A549 (cell line): Measurements from ENCODE around the gene SWT1. TPM values are rescaled to one million over a fixed set of nuclear protein-coding genes. Genes with fewer than 3 reads are reported as not detected.

Source experiments
- ATAC-seq, 2 experiments: fragments of 200-7000 bp in 1 of 2; fragments of >200 bp in 1 of 2; cut with Nextera tagmentation in 1 of 2; cut with Tn5 transposase in 1 of 2; 3 replicates each; pipeline versions ENCODE4 v1.8.0 to v1.9.1; 2018 to 2020; ENCODE audit warnings: mild to moderate bottlenecking in 1 of 2, moderate library complexity in 1 of 2
- CTCF ChIA-PET: fragments of 300-600 bp; sonication (Branson Sonifier 250); formaldehyde crosslinking; extraction: SDS; loops from one replicate; lab custom pipeline; 2021; ENCODE audit warnings: antibody characterized with exemption, inconsistent platforms; lab: Yijun Ruan, JAX
- POLR2A ChIA-PET: fragments of 350-600 bp; formaldehyde crosslinking; extraction: SDS; loops from one replicate; lab custom pipeline; 2021; ENCODE audit warnings: antibody characterized with exemption, inconsistent platforms; lab: Yijun Ruan, JAX
- DNase-seq, 2 experiments: peaks; one replicate each; pipeline versions ENCODE4 v3.0.0 to v3.0.0-alpha.2; 2011 to 2016; ENCODE audit warnings: low read depth in 1 of 2, low spot score in 1 of 2
- FAIRE-seq: peaks from 2 replicates; lab custom pipeline; 2011; peaks lifted over from hg19 to GRCh38; lab: Jason Lieb, UNC
- H3K27ac ChIP-seq, 2 experiments: fragments of >200 bp; sonication (Bioruptor Twin); formaldehyde crosslinking; 3 replicates each; pipeline ENCODE4 v1.5.1; 2016 to 2017
- H3K4me1 ChIP-seq: fragments of >200 bp; sonication (Bioruptor Twin); formaldehyde crosslinking; 3 replicates; pipeline ENCODE4 v1.6.1; 2016
- H3K4me2 ChIP-seq: fragments of >200 bp; sonication (Bioruptor Twin); formaldehyde crosslinking; 3 replicates; pipeline ENCODE4 v1.6.1; 2016
- H3K4me3 ChIP-seq: fragments of >200 bp; sonication (Bioruptor Twin); formaldehyde crosslinking; 3 replicates; pipeline ENCODE4 v1.5.1; 2016
- H3K9me3 ChIP-seq: fragments of >200 bp; sonication (Bioruptor Twin); formaldehyde crosslinking; 3 replicates; pipeline ENCODE4 v1.6.1; 2016
- ATOH8 ChIP-seq: fragments of 250-450 bp; sonication (Bioruptor Pico); IDR thresholded peaks from 2 replicates; pipeline ENCODE4 v1.5.0; 2020; ENCODE audit warnings: low read depth, mild to moderate bottlenecking, moderate library complexity
- CBX2 ChIP-seq: fragments of 200-600 bp; sonication (generic); IDR thresholded peaks from 2 replicates; pipeline ENCODE4 v1.6.1; 2016; ENCODE audit warnings: low read depth, mild to moderate bottlenecking, borderline replicate concordance
- CBX8 ChIP-seq: fragments of 200-600 bp; sonication (generic); IDR thresholded peaks from 2 replicates; pipeline ENCODE4 v1.6.1; 2016
- CEBPB ChIP-seq, 2 experiments: fragments of >200 bp in 1 of 2; sonication (Bioruptor Twin) in 1 of 2; formaldehyde crosslinking in 1 of 2; IDR thresholded peaks; 2 replicates each; pipeline ENCODE4 v1.6.1; 2012 to 2016
- CHD2 ChIP-seq: fragments of 150-350 bp; IDR thresholded peaks from 2 replicates; pipeline ENCODE4 v1.6.1; 2014; ENCODE audit warnings: low read length; ENCODE audit not compliant: partially characterized antibody
- CHD4 ChIP-seq: fragments of 200-600 bp; sonication (generic); IDR thresholded peaks from 2 replicates; pipeline ENCODE4 v1.6.1; 2016; ENCODE audit warnings: antibody characterized with exemption, mild to moderate bottlenecking, borderline replicate concordance
- E2F6 ChIP-seq: IDR thresholded peaks from 2 replicates; pipeline ENCODE4 v1.6.1; 2012; ENCODE audit warnings: low read depth, borderline replicate concordance
- EHF ChIP-seq: fragments of 250-450 bp; sonication (Bioruptor Pico); IDR thresholded peaks from 2 replicates; pipeline ENCODE4 v1.5.0; 2020; ENCODE audit warnings: mild to moderate bottlenecking
- EHMT2 ChIP-seq: fragments of 200-600 bp; sonication (generic); IDR thresholded peaks from 2 replicates; pipeline ENCODE4 v1.6.1; 2016; ENCODE audit warnings: antibody characterized with exemption, low read depth, mild to moderate bottlenecking, moderate library complexity
- ELK1 ChIP-seq: fragments of 150-350 bp; IDR thresholded peaks from 2 replicates; pipeline ENCODE4 v1.6.1; 2014; ENCODE audit warnings: low read depth, mild to moderate bottlenecking, low read length
- EP300 ChIP-seq, 2 experiments: fragments of >200 bp; sonication (Bioruptor Twin); formaldehyde crosslinking; IDR thresholded peaks; 2 replicates in 1 of 2; 3 replicates in 1 of 2; pipeline ENCODE4 v1.6.1; 2016 to 2017
- ESRRA ChIP-seq: fragments of 150-350 bp; IDR thresholded peaks from 2 replicates; pipeline ENCODE4 v1.6.1; 2014; ENCODE audit warnings: mild to moderate bottlenecking, low read length, borderline replicate concordance
- FOSB ChIP-seq: fragments of 250-450 bp; sonication (Bioruptor Pico); IDR thresholded peaks from 2 replicates; pipeline ENCODE4 v1.5.0; 2020; ENCODE audit warnings: mild to moderate bottlenecking, moderate library complexity
- FOXS1 ChIP-seq: fragments of 250-450 bp; sonication (Bioruptor Pico); IDR thresholded peaks from 2 replicates; pipeline ENCODE4 v1.5.0; 2020; ENCODE audit warnings: mild to moderate bottlenecking, moderate library complexity
- GATA3 ChIP-seq: IDR thresholded peaks from 2 replicates; pipeline ENCODE4 v1.6.1; 2012; ENCODE audit warnings: borderline replicate concordance
- HES2 ChIP-seq: fragments of >200 bp; sonication (Bioruptor Twin); formaldehyde crosslinking; IDR thresholded peaks from 2 replicates; pipeline ENCODE4 v1.6.1; 2016
- HEYL ChIP-seq: fragments of 250-450 bp; sonication (Bioruptor Pico); IDR thresholded peaks from 2 replicates; pipeline ENCODE4 v1.8.0; 2021; ENCODE audit warnings: mild to moderate bottlenecking, moderate library complexity
- HOXA7 ChIP-seq: fragments of 250-450 bp; sonication (Bioruptor Pico); IDR thresholded peaks from 2 replicates; pipeline ENCODE4 v1.5.0; 2020; ENCODE audit warnings: mild to moderate bottlenecking, moderate library complexity
- JUNB ChIP-seq: fragments of >200 bp; sonication (Bioruptor Twin); formaldehyde crosslinking; IDR thresholded peaks from 2 replicates; pipeline ENCODE4 v1.6.1; 2016
- KDM1A ChIP-seq: fragments of 200-600 bp; sonication (generic); IDR thresholded peaks from 2 replicates; pipeline ENCODE4 v1.6.1; 2016; ENCODE audit warnings: low read depth, mild to moderate bottlenecking
- KDM5A ChIP-seq: fragments of 200-600 bp; sonication (generic); IDR thresholded peaks from 2 replicates; pipeline ENCODE4 v1.6.1; 2016; ENCODE audit warnings: antibody characterized with exemption, mild to moderate bottlenecking
- MAFK ChIP-seq: fragments of 450-650 bp; IDR thresholded peaks from 2 replicates; pipeline ENCODE4 v1.6.1; 2014; ENCODE audit not compliant: partially characterized antibody
- MAZ ChIP-seq: fragments of 150-350 bp; IDR thresholded peaks from 2 replicates; pipeline ENCODE4 v1.6.1; 2014; ENCODE audit warnings: antibody characterized with exemption, low read depth, low read length, borderline replicate concordance
- MYC ChIP-seq: IDR thresholded peaks from 2 replicates; pipeline ENCODE4 v1.6.1; 2012; ENCODE audit warnings: mild to moderate bottlenecking, inconsistent platforms, low read length, improper control_type of control experiment, borderline replicate concordance
- NFE2L2 ChIP-seq: fragments of 150-350 bp; conservative IDR thresholded peaks from 2 replicates; pipeline ENCODE4 v1.6.1; 2014; ENCODE audit warnings: low read length
- PHF8 ChIP-seq: fragments of 200-600 bp; sonication (generic); IDR thresholded peaks from 2 replicates; pipeline ENCODE4 v1.6.1; 2016; ENCODE audit warnings: low read depth, mild to moderate bottlenecking, antibody characterized with exemption, moderate library complexity, borderline replicate concordance
- POLR2A ChIP-seq: IDR thresholded peaks from 2 replicates; pipeline ENCODE4 v1.6.1; 2012; ENCODE audit warnings: mild to moderate bottlenecking, low read length
- POLR2AphosphoS2 ChIP-seq: conservative IDR thresholded peaks from 2 replicates; pipeline ENCODE4 v1.6.1; 2012; ENCODE audit warnings: low read length, improper control_type of control experiment, inconsistent platforms
- RARB ChIP-seq: fragments of 250-450 bp; sonication (Bioruptor Pico); IDR thresholded peaks from 2 replicates; pipeline ENCODE4 v1.8.0; 2021; ENCODE audit warnings: mild to moderate bottlenecking, moderate library complexity
- RCOR1 ChIP-seq: fragments of 150-350 bp; IDR thresholded peaks from 2 replicates; pipeline ENCODE4 v1.6.1; 2014; ENCODE audit warnings: antibody characterized with exemption, low read length, low read depth
- RFX5 ChIP-seq: fragments of 450-650 bp; IDR thresholded peaks from 2 replicates; pipeline ENCODE4 v1.7.1; 2014; ENCODE audit warnings: antibody characterized with exemption, mild to moderate bottlenecking, moderate library complexity
- SMC3 ChIP-seq: fragments of >200 bp; sonication (Bioruptor Twin); formaldehyde crosslinking; IDR thresholded peaks from 3 replicates; pipeline ENCODE4 v1.6.1; 2018; ENCODE audit warnings: inconsistent platforms
- TFCP2L1 ChIP-seq: fragments of 250-450 bp; sonication (Bioruptor Pico); IDR thresholded peaks from 2 replicates; pipeline ENCODE4 v1.5.0; 2021; ENCODE audit warnings: mild to moderate bottlenecking
- ZC3H11A ChIP-seq: fragments of 450-650 bp; IDR thresholded peaks from 2 replicates; pipeline ENCODE4 v1.6.1; 2014; ENCODE audit warnings: antibody characterized with exemption, mild to moderate bottlenecking
- ZFP36 ChIP-seq: fragments of 450-650 bp; IDR thresholded peaks from 2 replicates; pipeline ENCODE4 v1.6.1; 2014; ENCODE audit warnings: borderline replicate concordance; ENCODE audit not compliant: partially characterized antibody
- polyA plus RNA-seq, 4 experiments: library from polyadenylated mRNA; depleted of rRNA in 3 of 4; stranded (reverse); fragments of >200 nt; fragmentation: RNase III in 1 of 4; extraction: RNeasy Plus Mini Kit Qiagen cat#74134 plus additional on column Dnase treatment in 1 of 4; gene quantifications; 2 replicates in 3 of 4; 3 replicates in 1 of 4; pipeline ENCODE4 v1.2.3, GENCODE V29; 2011 to 2017

SWT1 gene
- polyA plus RNA-seq, 2 of the 4 experiments (the other 2 are of a cell fraction): 1.5 to 2.4 TPM

- no peak for TF ChIP-seq POLR2AphosphoS2
- no peak for TF ChIP-seq HES2
- TF ChIP-seq FOSB (CRISPR knock-in tag): no peak
- TF ChIP-seq JUNB: no peak
- no peak for TF ChIP-seq KDM1A
- TF ChIP-seq HEYL (CRISPR knock-in tag): no peak
- no peak; the same call in 1 of the 2 replicates for TF ChIP-seq TFCP2L1
- no peak for TF ChIP-seq ELK1
- no peak for TF ChIP-seq NFE2L2
- no peak for TF ChIP-seq MAFK
- TF ChIP-seq CBX8: no peak
- no peak for TF ChIP-seq ZC3H11A
- TF ChIP-seq CHD4: no peak
- peak; percentile 18; the same call in 1 of the 2 replicates for TF ChIP-seq PHF8
- 0 out of 2 replicates have a peak, but pooled peaks have one; percentile 43 for TF ChIP-seq RFX5
- peak in 1 of 2 experiments; percentile 27; a peak in 1 of 4 replicates for TF ChIP-seq CEBPB (IDR thresholded peaks at IDR 0.05)
- no peak for TF ChIP-seq EHMT2
- no peak for TF ChIP-seq GATA3
- TF ChIP-seq RCOR1: no peak
- no peak for TF ChIP-seq ATOH8
- no peak for TF ChIP-seq FOXS1 (CRISPR knock-in tag)
- no peak for TF ChIP-seq EP300 (IDR thresholded peaks at IDR 0.05)
- peak; percentile 90 for TF ChIP-seq POLR2A
- TF ChIP-seq ZFP36: no peak
- no peak for TF ChIP-seq E2F6
- TF ChIP-seq RARB (CRISPR knock-in tag): no peak
- TF ChIP-seq SMC3: no peak
- 0 out of 2 replicates have a peak, but pooled peaks have one; percentile 56 for TF ChIP-seq MAZ
- no peak for TF ChIP-seq EHF (CRISPR knock-in tag)
- TF ChIP-seq, all 56 proteins: peak for 10
Observed at GRCh38 chr1:185156854-185157598, at the start of gene SWT1, which contains the start of gene TRMT1L (continued).

- ATAC-seq: no peak
- no peak overlapping the region for H3K27ac ChIP-seq
- TF ChIP-seq CBX2 (no peak), HEYL (CRISPR knock-in tag) (no peak), HOXA7 (CRISPR knock-in tag) (no peak), KDM5A (no peak), ESRRA (no peak), MAFK (no peak), E2F6 (no peak), ELK1 (no peak), MYC (no peak), CHD2 (no peak)
- H3K4me3 ChIP-seq: no peak overlapping the region
- CTCF ChIA-PET: interaction anchor here (0.6 kb wide), 1 partner anchor 941 kb away, joined by 3 read pairs; no protein-coding TSS in a partner anchor
- DNase-seq: peak in 1 of 2 experiments; percentile 19
- no peak for FAIRE-seq
- no peaks in the 10 kb centered on the region for H3K4me1 ChIP-seq
- H3K9me3 ChIP-seq: peaks cover 15% of the 10 kb centered on the region; the same call in 1 of the 3 replicates
- POLR2A ChIA-PET: no interaction called here
- H3K4me2 ChIP-seq: no peak overlapping the region
Observed at GRCh38 chr1:185108321-185108720, 48.6 kb upstream of the SWT1 start.
